Left cardiac atrium (tissue), 2 donors: ENCODE data around the gene GPR68. TPM values are rescaled to one million over a fixed set of nuclear protein-coding genes. Genes with fewer than 3 reads are reported as not detected.

ENCODE experiments used
- total RNA-seq, 2 donors: library from RNA; stranded (reverse); fragmentation: NEBNext Ultra II Directional; extraction: Animal tissue kit (Norgen Biotek cat#: 25700); gene quantifications; one replicate each; pipeline ENCODE4 v1.2.1, GENCODE V29; 2021
- donor health status: DM: no; HTN: yes; CAD: no; lungs with severe emphysema.
- donor health status: DM: yes; HTN: yes; CAD: no.

Gene GPR68
- total RNA-seq, 2 donors from 2014 or later: 0.94 to 1.8 TPM

Other genes starting within 250 kb of the GPR68 start
- 1 to 10 TPM; 8.1 to 9.6 TPM for gene RPS6KA5, start 184.1 kb downstream of the GPR68 start, total RNA-seq
- 100 to 1,000 TPM; 110 to 129 TPM for gene DGLUCY, start 130.6 kb downstream of the GPR68 start, total RNA-seq
- gene CCDC88C, start 173.1 kb upstream of the GPR68 start, total RNA-seq: 1 to 10 TPM; 3.5 to 5.0 TPM